ENCODE measurements around the gene HOXA9. TPM values are rescaled to one million over a fixed set of nuclear protein-coding genes. Genes with fewer than 3 reads are reported as not detected.
A peak's percentile ranks its signal among the peaks of the same experiment; 100 is the strongest.

Gene HOXA9
- polyA plus RNA-seq, 3 donors, result 0.55 to 1.9 (median 1.2) TPM

GRCh38 chr7:27188386-27189294 is 23.3 kb upstream of the HOXA9 start:
- no peaks in the 10 kb centered on the region for H3K36me3 ChIP-seq (replicated peaks in 1 of 2; ENCODE audit: control insufficient read depth in 1 of 2, insufficient read depth in 2 of 2, low read length in 2 of 2)
- H3K4me3 Mint-ChIP-seq, result peak overlapping the region; percentile 83 to 92
- DNase-seq, result peak in 2 of 3 donors; percentile 42 to 45
- H3K36me3 Mint-ChIP-seq, result peaks cover 18 to 34% of the 10 kb centered on the region in 2 donors
- no peak for TF ChIP-seq CTCF (IDR thresholded peaks at IDR 0.05)
- peaks cover 94 to 96% of the 10 kb centered on the region in 2 donors for H3K27me3 ChIP-seq (ENCODE audit: control insufficient read depth in 2 of 2, insufficient read depth in 2 of 2, low read length in 2 of 2)
- intact Hi-C loops (cut with micrococcal nuclease), result loop anchor here (5.0 kb wide), 1 partner anchor 36 kb away; the partner anchor contains the start of gene HOXA3 (in 2 of the 2)
- H3K4me2 ChIP-seq (replicated peaks; ENCODE audit: extremely low read depth, low read length, poor library complexity, severe bottlenecking), result peak overlapping the region; percentile 68
- H3K27ac ChIP-seq (ENCODE audit: low read depth in 1 of 2, low read length in 2 of 2), result no peak overlapping the region
- H3K9me3 Mint-ChIP-seq, result peaks cover 3 to 64% (median 44%) of the 10 kb centered on the region in 7 donors
- peak overlapping the region; percentile 46 for H2AFZ ChIP-seq (ENCODE audit: insufficient read depth, low read depth, low read length, poor library complexity, severe bottlenecking)
- H4K20me1 ChIP-seq (ENCODE audit: insufficient read depth, low read length), result no peaks in the 10 kb centered on the region
- WGBS (ENCODE audit: insufficient coverage), result 4% methylated on average over 42 of the region's 49 CpGs
- peaks cover 96 to 99% (median 98%) of the 10 kb centered on the region in 3 donors for H3K27me3 Mint-ChIP-seq (ENCODE audit: low read depth in 3 of 3)
- no peak overlapping the region for H3K27ac Mint-ChIP-seq
- no peak overlapping the region for H3K9ac ChIP-seq (ENCODE audit: insufficient read depth, low read length, poor library complexity, severe bottlenecking)
- peaks cover 17 to 67% of the 10 kb centered on the region in 2 donors for H3K9me3 ChIP-seq (replicated peaks in 1 of 2; ENCODE audit: control insufficient read depth in 1 of 2, insufficient read depth in 1 of 2, low read length in 2 of 2)
- peaks cover 63 to 65% of the 10 kb centered on the region in 2 donors for H3K4me1 ChIP-seq (ENCODE audit: control insufficient read depth in 1 of 2, insufficient read depth in 2 of 2, low read length in 2 of 2)
- no peaks in the 10 kb centered on the region for H3K79me2 ChIP-seq (ENCODE audit: insufficient read depth, low read length)
- peak overlapping the region in 2 of 3 experiments; percentile 42 to 67 for H3K4me3 ChIP-seq (replicated peaks in 1 of 3; ENCODE audit: low read depth in 2 of 3, low read length in 3 of 3)
- peaks cover 75% of the 10 kb centered on the region for H3K4me1 Mint-ChIP-seq

DNA sequence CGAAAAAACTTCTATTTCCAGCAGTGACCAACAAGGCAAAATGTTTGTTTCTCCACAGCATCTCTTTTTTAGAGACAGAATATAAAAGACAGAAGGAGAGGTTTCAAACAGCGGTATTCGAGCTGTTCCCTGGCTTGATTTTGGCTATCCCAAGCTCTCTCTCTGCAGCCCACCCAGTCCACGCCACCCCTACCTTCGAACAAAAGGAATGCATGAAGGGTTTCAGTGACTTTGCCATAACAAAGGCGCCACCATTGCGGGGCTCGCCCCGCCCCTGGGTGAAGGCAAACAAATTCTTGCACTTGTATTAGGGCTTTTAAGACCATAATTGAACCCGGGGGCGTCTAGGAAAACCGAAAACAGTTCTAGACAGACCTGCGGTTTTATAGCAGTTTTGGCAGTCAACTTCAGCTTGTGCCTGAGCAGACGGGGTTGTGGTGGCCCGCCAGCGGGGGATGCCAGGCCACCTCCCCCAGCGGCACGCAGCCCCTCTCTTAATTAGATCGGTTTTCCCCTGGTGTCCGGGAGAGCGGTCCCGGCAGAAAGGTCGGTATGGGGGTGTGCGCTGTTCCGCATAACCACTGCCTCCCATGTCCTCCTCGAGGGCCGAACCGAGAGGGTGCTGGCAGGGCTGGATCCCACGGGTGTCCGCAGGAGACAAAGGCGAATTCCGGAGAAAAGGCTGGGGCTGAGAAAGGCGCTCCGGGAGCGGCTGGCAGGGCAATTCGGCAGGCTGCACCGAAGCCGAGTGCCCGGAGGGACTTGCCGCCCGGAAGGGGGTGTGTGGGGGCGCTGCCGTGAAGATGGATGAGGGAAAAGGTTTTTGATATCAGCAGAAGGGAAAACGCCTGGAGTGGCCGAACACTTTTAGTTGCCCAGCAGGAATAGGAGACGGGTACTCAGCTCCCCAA is 22.4 kb upstream of the HOXA9 start:
- peak overlapping the region in 1 of 7 donors; percentile 57 for H3K27ac Mint-ChIP-seq
- peak overlapping the region; percentile 83 to 92 for H3K4me3 Mint-ChIP-seq
- peak overlapping the region; percentile 32 for H2AFZ ChIP-seq (ENCODE audit: insufficient read depth, low read depth, low read length, poor library complexity, severe bottlenecking)
- peak overlapping the region; percentile 68 for H3K4me2 ChIP-seq (replicated peaks; ENCODE audit: extremely low read depth, low read length, poor library complexity, severe bottlenecking)
- H3K36me3 ChIP-seq (replicated peaks in 1 of 2; ENCODE audit: control insufficient read depth in 1 of 2, insufficient read depth in 2 of 2, low read length in 2 of 2), result no peaks in the 10 kb centered on the region
- H3K9ac ChIP-seq (ENCODE audit: insufficient read depth, low read length, poor library complexity, severe bottlenecking), result no peak overlapping the region
- peaks cover 72% of the 10 kb centered on the region for H3K4me1 Mint-ChIP-seq
- peaks cover 3 to 62% (median 42%) of the 10 kb centered on the region in 7 donors for H3K9me3 Mint-ChIP-seq
- intact Hi-C loops (cut with micrococcal nuclease), result loop anchor here (5.0 kb wide), 1 partner anchor 35 kb away; the partner anchor contains the start of gene HOXA3 (in 2 of the 2)
- H3K36me3 Mint-ChIP-seq, result peaks cover 18 to 33% of the 10 kb centered on the region in 2 donors
- DNase-seq, result no peak
- no peaks in the 10 kb centered on the region for H4K20me1 ChIP-seq (ENCODE audit: insufficient read depth, low read length)
- H3K4me3 ChIP-seq (replicated peaks in 1 of 3; ENCODE audit: low read depth in 2 of 3, low read length in 3 of 3), result peak overlapping the region in 2 of 3 experiments; percentile 42 to 67
- H3K79me2 ChIP-seq (ENCODE audit: insufficient read depth, low read length), result no peaks in the 10 kb centered on the region
- peaks cover 13 to 69% of the 10 kb centered on the region in 2 donors for H3K9me3 ChIP-seq (replicated peaks in 1 of 2; ENCODE audit: control insufficient read depth in 1 of 2, insufficient read depth in 1 of 2, low read length in 2 of 2)
- peaks cover 57 to 61% of the 10 kb centered on the region in 2 donors for H3K4me1 ChIP-seq (ENCODE audit: control insufficient read depth in 1 of 2, insufficient read depth in 2 of 2, low read length in 2 of 2)
- H3K27me3 Mint-ChIP-seq (ENCODE audit: low read depth in 3 of 3), result peaks cover 97 to 99% (median 98%) of the 10 kb centered on the region in 3 donors
- 5% methylated on average over 40 of the region's 46 CpGs for WGBS (ENCODE audit: insufficient coverage)
- H3K27me3 ChIP-seq (ENCODE audit: control insufficient read depth in 2 of 2, insufficient read depth in 2 of 2, low read length in 2 of 2), result peaks cover 93 to 96% of the 10 kb centered on the region in 2 donors
- no peak for TF ChIP-seq CTCF (IDR thresholded peaks at IDR 0.05)
- no peak overlapping the region for H3K27ac ChIP-seq (ENCODE audit: low read depth in 1 of 2, low read length in 2 of 2)

All from CD14-positive monocyte (primary cell).